NB4 (cell line): Measurements from ENCODE around the gene SLC39A3.

ENCODE experiments used
- CTCF ChIP-seq: IDR thresholded peaks from one replicate; pipeline ENCODE4 v1.5.1; 2012; ENCODE audit warnings: low read depth, low read length
- MAX ChIP-seq: IDR thresholded peaks from 2 replicates; pipeline ENCODE4 v1.6.1; 2011; ENCODE audit warnings: low read depth, low read length
- MYC ChIP-seq: IDR thresholded peaks from 2 replicates; pipeline ENCODE4 v1.6.1; 2011; ENCODE audit warnings: low read depth, low read length
- POLR2A ChIP-seq: IDR thresholded peaks from 2 replicates; pipeline ENCODE4 v1.6.1; 2011; ENCODE audit warnings: mild to moderate bottlenecking; ENCODE audit not compliant: insufficient read length; ENCODE audit errors: extremely low read depth

GRCh38 chr19:2727640-2727944 lies 12.2 kb downstream of the SLC39A3 start:
- no peak for TF ChIP-seq CTCF
- TF ChIP-seq POLR2A, result no peak
- no peak for TF ChIP-seq MAX
- no peak for TF ChIP-seq MYC
